H1 (cell line): ENCODE measurements around the gene GLIPR2. TPM values are rescaled to one million over a fixed set of nuclear protein-coding genes. Genes with fewer than 3 reads are reported as not detected.

Source experiments
- CTCF ChIA-PET: fragments of 300-600 bp; sonication (Branson Sonifier 250); formaldehyde crosslinking; loops from one replicate; lab custom pipeline; 2021; ENCODE audit not compliant: partially characterized antibody; lab: Charles Lee
- POLR2A ChIA-PET: fragments of 300-600 bp; sonication (Branson Sonifier 250); formaldehyde crosslinking; loops from one replicate; lab custom pipeline; 2021; ENCODE audit warnings: inconsistent platforms; ENCODE audit not compliant: partially characterized antibody; lab: Charles Lee
- DNase-seq, 2 experiments: peaks; one replicate each; pipeline versions ENCODE4 v3.0.0 to v3.0.0-alpha.2; 2010 to 2022; ENCODE audit warnings: low spot score in 2 of 2, low read depth in 1 of 2, mixed read lengths in 1 of 2
- FAIRE-seq: peaks from 2 replicates; lab custom pipeline; 2011; peaks lifted over from hg19 to GRCh38; lab: Jason Lieb, UNC
- H2AFZ ChIP-seq: 2 replicates; pipeline ENCODE4 v1.8.1; 2012; ENCODE audit warnings: low read length, inconsistent platforms
- H2AK5ac ChIP-seq: 2 replicates; pipeline ENCODE4 v1.6.1; 2013; ENCODE audit warnings: low read depth, low read length
- H2BK120ac ChIP-seq: replicated peaks from 2 replicates; pipeline ENCODE3; 2013; ENCODE audit warnings: low read depth, low read length, inconsistent platforms
- H2BK12ac ChIP-seq: 2 replicates; pipeline ENCODE4 v1.6.1; 2013; ENCODE audit warnings: low read depth, low read length
- H2BK15ac ChIP-seq: 2 replicates; pipeline ENCODE4 v1.6.1; 2013; ENCODE audit warnings: low read length
- H2BK20ac ChIP-seq: 2 replicates; pipeline ENCODE4 v1.6.1; 2013; ENCODE audit warnings: low read length
- H2BK5ac ChIP-seq: 2 replicates; pipeline ENCODE4 v1.6.1; 2013; ENCODE audit warnings: low read depth, low read length
- H3K14ac ChIP-seq: 2 replicates; pipeline ENCODE4 v1.6.1; 2013; ENCODE audit warnings: inconsistent platforms; ENCODE audit not compliant: insufficient read length
- H3K18ac ChIP-seq: 2 replicates; pipeline ENCODE4 v1.6.1; 2013; ENCODE audit warnings: low read length; ENCODE audit errors: extremely low read depth
- H3K23ac ChIP-seq: 2 replicates; pipeline ENCODE4 v1.6.1; 2013; ENCODE audit warnings: inconsistent platforms; ENCODE audit not compliant: insufficient read length
- H3K23me2 ChIP-seq: 2 replicates; pipeline ENCODE4 v1.6.1; 2013; ENCODE audit warnings: low read depth, low read length
- H3K27ac ChIP-seq: 2 replicates; pipeline ENCODE4 v1.6.1; 2011; ENCODE audit warnings: low read depth, low read length, inconsistent platforms
- H3K27me3 ChIP-seq, 4 experiments: replicated peaks in 1 of 4; 1 replicate in 1 of 4; 2 replicates in 3 of 4; pipeline versions ENCODE4 v1.6.1 to v1.8.1; 2011 to 2013; ENCODE audit warnings: low read length in 3 of 4, mild to moderate bottlenecking in 3 of 4, inconsistent platforms in 2 of 4, mixed read lengths in 2 of 4, moderate library complexity in 1 of 4; ENCODE audit not compliant: control insufficient read depth in 3 of 4, insufficient read depth in 3 of 4; ENCODE audit errors: extremely low read depth in 1 of 4
- H3K36me3 ChIP-seq, 4 experiments: 2 replicates each; pipeline versions ENCODE4 v1.6.1 to v1.8.1; 2011 to 2013; ENCODE audit warnings: mild to moderate bottlenecking in 4 of 4, low read length in 3 of 4, moderate library complexity in 2 of 4, control low read depth in 1 of 4, inconsistent platforms in 1 of 4; ENCODE audit not compliant: insufficient read depth in 4 of 4, control insufficient read depth in 2 of 4
- H3K4ac ChIP-seq: replicated peaks from 2 replicates; pipeline ENCODE3; 2013; ENCODE audit warnings: low read length, low read depth, mixed read lengths, inconsistent platforms; ENCODE audit not compliant: insufficient read length
- H3K4me1 ChIP-seq, 4 experiments: replicated peaks in 1 of 4; 1 replicate in 1 of 4; 2 replicates in 3 of 4; pipeline versions ENCODE4 v1.6.1 to v1.8.1; 2011 to 2013; ENCODE audit warnings: low read length in 3 of 4, inconsistent platforms in 2 of 4, mixed read lengths in 1 of 4; ENCODE audit not compliant: insufficient read depth in 4 of 4, control insufficient read depth in 3 of 4
- H3K4me2 ChIP-seq, 2 experiments: 2 replicates each; pipeline versions ENCODE4 v1.6.1 to v1.8.1; 2011 to 2013; ENCODE audit warnings: low read depth in 2 of 2, low read length in 2 of 2, control low read depth in 1 of 2, inconsistent platforms in 1 of 2, mild to moderate bottlenecking in 1 of 2; ENCODE audit not compliant: insufficient read depth in 1 of 2
- H3K4me3 ChIP-seq, 4 experiments: fragments of 200-600, 300-600 bp in 1 of 4; sonication (generic), shearing (Covaris generic), sonication (Bioruptor Twin) in 1 of 4; 2 replicates each; pipeline versions ENCODE4 v1.5.1 to v1.8.1; 2011 to 2016; ENCODE audit warnings: low read length in 4 of 4, low read depth in 3 of 4, control low read depth in 2 of 4, inconsistent platforms in 2 of 4, mild to moderate bottlenecking in 2 of 4, mixed read lengths in 1 of 4, moderate library complexity in 1 of 4; ENCODE audit not compliant: insufficient read depth in 2 of 4; ENCODE audit errors: extremely low read depth in 1 of 4
- H3K56ac ChIP-seq: replicated peaks from 2 replicates; pipeline ENCODE3; 2013; ENCODE audit warnings: low read depth, mild to moderate bottlenecking, mixed read lengths, low read length, inconsistent platforms; ENCODE audit not compliant: insufficient read length
- H3K79me1 ChIP-seq: 2 replicates; pipeline ENCODE4 v1.6.1; 2013; ENCODE audit warnings: low read depth, low read length, control low read depth
- H3K79me2 ChIP-seq, 2 experiments: 2 replicates each; pipeline versions ENCODE4 v1.6.1 to v1.8.1; 2012 to 2013; ENCODE audit warnings: low read length in 2 of 2, mild to moderate bottlenecking in 2 of 2, inconsistent platforms in 1 of 2; ENCODE audit not compliant: insufficient read depth in 2 of 2, control insufficient read depth in 1 of 2
- H3K9ac ChIP-seq, 4 experiments: replicated peaks in 1 of 4; 1 replicate in 1 of 4; 2 replicates in 3 of 4; pipeline versions ENCODE4 v1.6.1 to v1.8.1; 2011 to 2013; ENCODE audit warnings: low read depth in 3 of 4, low read length in 3 of 4, control low read depth in 2 of 4, mild to moderate bottlenecking in 2 of 4, moderate library complexity in 2 of 4, inconsistent platforms in 1 of 4; ENCODE audit errors: extremely low read depth in 1 of 4
- H3K9me3 ChIP-seq, 2 experiments: 2 replicates each; pipeline versions ENCODE4 v1.6.1 to v1.8.1; 2012 to 2013; ENCODE audit warnings: mild to moderate bottlenecking in 2 of 2, moderate library complexity in 2 of 2, control low read depth in 1 of 2, inconsistent platforms in 1 of 2, low read depth in 1 of 2, low read length in 1 of 2, mixed read lengths in 1 of 2; ENCODE audit not compliant: insufficient read depth in 2 of 2
- H4K20me1 ChIP-seq, 2 experiments: replicated peaks in 1 of 2; 2 replicates each; pipeline versions ENCODE3 to v1.8.1; 2011 to 2013; ENCODE audit warnings: inconsistent platforms in 2 of 2, low read length in 2 of 2, mild to moderate bottlenecking in 1 of 2; ENCODE audit not compliant: insufficient read depth in 2 of 2, control insufficient read depth in 1 of 2
- H4K5ac ChIP-seq: 2 replicates; pipeline ENCODE4 v1.6.1; 2013; ENCODE audit warnings: low read length, low read depth, mixed read lengths, inconsistent platforms; ENCODE audit not compliant: insufficient read length
- H4K8ac ChIP-seq: 2 replicates; pipeline ENCODE4 v1.8.0; 2013; ENCODE audit warnings: mild to moderate bottlenecking, moderate library complexity, low read length, inconsistent platforms; ENCODE audit not compliant: insufficient read depth; ENCODE audit errors: extremely low read depth
- H4K91ac ChIP-seq: replicated peaks from 2 replicates; pipeline ENCODE3; 2013; ENCODE audit warnings: low read length, mixed read lengths, inconsistent platforms; ENCODE audit not compliant: insufficient read length
- CHD1 ChIP-seq: IDR thresholded peaks from 2 replicates; pipeline ENCODE4 v1.6.1; 2012; ENCODE audit warnings: low read depth, low read length, improper control_type of control experiment
- CREB1 ChIP-seq: IDR thresholded peaks from 2 replicates; pipeline ENCODE4 v1.6.1; 2012; ENCODE audit warnings: inconsistent platforms
- EGR1 ChIP-seq: IDR thresholded peaks from 2 replicates; pipeline ENCODE4 v1.6.1; 2011; ENCODE audit warnings: low read depth, low read length, borderline replicate concordance
- FOSL1 ChIP-seq: IDR thresholded peaks from 2 replicates; pipeline ENCODE4 v1.6.1; 2011; ENCODE audit warnings: mild to moderate bottlenecking, low read depth, low read length, moderate library complexity; ENCODE audit not compliant: insufficient read depth
- HDAC6 ChIP-seq: IDR thresholded peaks from one replicate; pipeline ENCODE4 v1.7.1; 2012; ENCODE audit warnings: low read depth, mild to moderate bottlenecking, inconsistent platforms, low read length, moderate library complexity
- KDM5A ChIP-seq: fragments of 200-600 bp; IDR thresholded peaks from 2 replicates; pipeline ENCODE4 v1.7.1; 2012; ENCODE audit warnings: mild to moderate bottlenecking, low read length, inconsistent platforms, mixed read lengths
- MAFK ChIP-seq: IDR thresholded peaks from 2 replicates; pipeline ENCODE4 v1.6.1; 2012; ENCODE audit warnings: low read depth, mild to moderate bottlenecking, improper control_type of control experiment, low read length
- NRF1 ChIP-seq: IDR thresholded peaks from 2 replicates; pipeline ENCODE4 v1.6.1; 2011; ENCODE audit warnings: mild to moderate bottlenecking, low read depth, low read length, improper control_type of control experiment
- RFX5 ChIP-seq: IDR thresholded peaks from 2 replicates; pipeline ENCODE4 v1.6.1; 2011; ENCODE audit warnings: low read depth, low read length, improper control_type of control experiment, borderline replicate concordance
- RXRA ChIP-seq: IDR thresholded peaks from 2 replicates; pipeline ENCODE4 v1.6.1; 2011; ENCODE audit warnings: low read depth, mild to moderate bottlenecking, low read length, moderate library complexity; ENCODE audit not compliant: insufficient read depth
- SP1 ChIP-seq: IDR thresholded peaks from 2 replicates; pipeline ENCODE4 v1.6.1; 2011; ENCODE audit warnings: low read depth, low read length
- SP2 ChIP-seq: IDR thresholded peaks from 2 replicates; pipeline ENCODE4 v1.6.1; 2012; ENCODE audit warnings: mild to moderate bottlenecking, low read length, inconsistent platforms
- SP4 ChIP-seq: IDR thresholded peaks from 2 replicates; pipeline ENCODE4 v1.6.1; 2012; ENCODE audit warnings: low read length, inconsistent platforms
- SRF ChIP-seq: IDR thresholded peaks from 2 replicates; pipeline ENCODE4 v1.6.1; 2011; ENCODE audit warnings: mild to moderate bottlenecking, low read depth, low read length, moderate library complexity
- TAF7 ChIP-seq: optimal IDR thresholded peaks from 2 replicates; pipeline ENCODE3; 2011; ENCODE audit warnings: low read depth, mild to moderate bottlenecking, inconsistent platforms, low read length, moderate library complexity, borderline replicate concordance
- TEAD4 ChIP-seq: IDR thresholded peaks from 2 replicates; pipeline ENCODE4 v1.6.1; 2012; ENCODE audit warnings: low read depth, low read length, inconsistent platforms, mixed read lengths
- YY1 ChIP-seq: IDR thresholded peaks from 2 replicates; pipeline ENCODE4 v1.6.1; 2011; ENCODE audit warnings: low read depth, mild to moderate bottlenecking, low read length
- WGBS, 2 experiments: shearing (Covaris generic) in 1 of 2; methylation state at CpG; one replicate each; pipeline versions ENCODE4 v1.1.6 to v1.1.7; 2013 to 2015; ENCODE audit warnings: low lambda C conversion rate in 2 of 2, mixed read lengths in 2 of 2, inconsistent platforms in 1 of 2, low coverage in 1 of 2, missing lambda C conversion rate in 1 of 2; ENCODE audit not compliant: insufficient replicate concordance in 2 of 2, insufficient coverage in 1 of 2, insufficient read length in 1 of 2; ENCODE audit errors: extremely low coverage in 1 of 2, missing lambda C conversion rate in 1 of 2; 5-methylcytosine and 5-hydroxymethylcytosine counted together
- polyA plus RNA-seq, 7 experiments: library from polyadenylated mRNA; depleted of rRNA in 3 of 7; stranded (reverse) in 5 of 7; unstranded in 2 of 7; fragments of >200 nt in 5 of 7; fragments of 200-250 nt in 2 of 7; gene quantifications; 1 replicate in 5 of 7; 2 replicates in 1 of 7; 4 replicates in 1 of 7; pipeline versions ENCODE4 v1.2.1 to v1.2.3, GENCODE V29; 2011 to 2013; ENCODE audit warnings: missing spikeins in 2 of 7, mixed read lengths in 2 of 7
- total RNA-seq: library from RNA; stranded (reverse); fragmentation: NEBNext Ultra II Directional; extraction: Animal tissue kit (Norgen Biotek cat#: 25700); gene quantifications from 2 replicates; pipeline ENCODE4 v1.2.1, GENCODE V29; 2021

The GLIPR2 gene
- total and polyA plus RNA-seq, 2 of the 8 experiments (the other 6 are each of a cell fraction or from before 2014, with no cell fraction given): 7.9 to 12.0 TPM

DNA sequence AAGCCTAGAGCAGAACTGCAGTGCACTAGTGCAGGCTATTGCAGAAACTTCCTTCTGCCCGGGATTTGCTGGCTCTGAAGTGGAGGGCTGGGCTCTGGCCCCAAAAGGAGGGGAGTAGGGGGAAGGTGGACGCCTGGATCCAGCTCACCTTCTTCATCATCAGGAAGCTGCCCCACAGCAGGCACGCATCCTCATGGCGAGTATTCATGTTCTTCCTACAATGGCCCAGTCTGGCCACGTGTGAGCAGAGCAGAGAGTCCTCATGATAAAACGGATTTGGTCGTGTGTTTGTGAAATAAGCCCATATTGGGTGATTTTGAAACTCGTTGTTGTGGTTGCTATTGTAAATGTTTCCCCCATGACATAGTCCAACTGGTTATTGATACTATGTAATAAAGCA lies 8.2 kb upstream of the GLIPR2 start:
- H4K91ac ChIP-seq: no peak overlapping the region
- H4K5ac ChIP-seq: no peak overlapping the region
- H3K27ac ChIP-seq: no peak overlapping the region
- H3K27me3 ChIP-seq: peaks cover 0 to 3% (median 1%) of the 10 kb centered on the region in 4 experiments; a peak in 3 of 7 replicates
- no peak overlapping the region for H2BK15ac ChIP-seq
- H3K4me2 ChIP-seq: no peak overlapping the region
- no peaks in the 10 kb centered on the region for H3K9me3 ChIP-seq
- H3K4me3 ChIP-seq: no peak overlapping the region
- no peaks in the 10 kb centered on the region for H3K23me2 ChIP-seq
- DNase-seq: no peak
- H3K23ac ChIP-seq: no peak overlapping the region
- H3K36me3 ChIP-seq: no peaks in the 10 kb centered on the region; a peak in 1 of 8 replicates
- H3K9ac ChIP-seq: no peak overlapping the region
- H3K14ac ChIP-seq: no peak overlapping the region
- H3K79me2 ChIP-seq: no peaks in the 10 kb centered on the region
- no peak overlapping the region for H2BK12ac ChIP-seq
- no peaks in the 10 kb centered on the region for H3K79me1 ChIP-seq
- no peak for FAIRE-seq
- no peak overlapping the region for H2AFZ ChIP-seq
- H3K4ac ChIP-seq: no peak overlapping the region
- H3K18ac ChIP-seq: no peak overlapping the region
- no peaks in the 10 kb centered on the region for H4K20me1 ChIP-seq
- H2BK120ac ChIP-seq: no peak overlapping the region
- WGBS, 2 experiments: 79% methylated on average over 8 of the region's 8 CpGs; no CpG with 5 or more reads in 1 of the 2 experiments
- no peak overlapping the region for H3K56ac ChIP-seq
- no peaks in the 10 kb centered on the region for H3K4me1 ChIP-seq
- ChIA-PET POLR2A (interaction anchor here (2.6 kb wide), 1 partner anchor 36 kb away, joined by 9 read pairs; no protein-coding TSS in a partner anchor), CTCF (interaction anchor here (0.7 to 4.7 kb wide), 3 partner anchors 10 to 27 kb away, joined by 3 to 23 read pairs (median 4); no protein-coding TSS in a partner anchor)
- 0 out of 2 replicates have a peak overlapping the region, but pooled peaks have one; percentile 41 for H2BK20ac ChIP-seq
- no peak overlapping the region for H2BK5ac ChIP-seq
- no peak overlapping the region for H2AK5ac ChIP-seq
- H4K8ac ChIP-seq: no peak overlapping the region
- no peak for TF ChIP-seq NRF1
- TF ChIP-seq CHD1: no peak
- TF ChIP-seq SRF: no peak
- no peak for TF ChIP-seq EGR1
- no peak for TF ChIP-seq MAFK
- no peak for TF ChIP-seq SP2
- TF ChIP-seq RFX5: no peak
- TF ChIP-seq TEAD4: no peak
- TF ChIP-seq FOSL1: no peak
- TF ChIP-seq TAF7: no peak
- no peak for TF ChIP-seq SP4
- no peak for TF ChIP-seq KDM5A
- TF ChIP-seq CREB1: no peak
- no peak for TF ChIP-seq HDAC6
- no peak for TF ChIP-seq SP1
- TF ChIP-seq YY1: no peak
- TF ChIP-seq RXRA: no peak
